ENCODE measurements around the gene OPN1LW. TPM values are rescaled to one million over a fixed set of nuclear protein-coding genes. Genes with fewer than 3 reads are reported as not detected.
"Not testable (repeated sequence)": the region's sequence is repeated elsewhere in the genome, so short reads cannot be mapped to it uniquely, and the experiment has no call there.

OPN1LW gene
- not detected for polyA plus RNA-seq (2013, experiment 1 of 4)
- not detected for polyA plus RNA-seq (2013, experiment 2 of 4)
- polyA plus RNA-seq (2013, experiment 3 of 4): not detected
- not detected for polyA plus RNA-seq (2013, experiment 4 of 4)

DNA sequence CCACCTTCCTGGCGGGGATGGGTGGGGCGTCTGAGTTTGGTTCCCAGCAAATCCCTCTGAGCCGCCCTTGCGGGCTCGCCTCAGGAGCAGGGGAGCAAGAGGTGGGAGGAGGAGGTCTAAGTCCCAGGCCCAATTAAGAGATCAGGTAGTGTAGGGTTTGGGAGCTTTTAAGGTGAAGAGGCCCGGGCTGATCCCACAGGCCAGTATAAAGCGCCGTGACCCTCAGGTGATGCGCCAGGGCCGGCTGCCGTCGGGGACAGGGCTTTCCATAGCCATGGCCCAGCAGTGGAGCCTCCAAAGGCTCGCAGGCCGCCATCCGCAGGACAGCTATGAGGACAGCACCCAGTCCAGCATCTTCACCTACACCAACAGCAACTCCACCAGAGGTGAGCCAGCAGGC, at the start of gene OPN1LW:
Gene OPN1LW, plus strand, starts transcription at position 234 of the 400 bp plus-strand sequence. Its CDS starts 41 bp downstream, at position 275.
- WGBS, 2 experiments: 92 to 98% methylated on average over 8 of the region's 15 CpGs
- not testable (repeated sequence) for H3K36me3 ChIP-seq (ENCODE audit: control insufficient read depth, insufficient read depth, low read length); H3K9me3 ChIP-seq (ENCODE audit: control insufficient read depth, low read length); H3K4me3 ChIP-seq (ENCODE audit: insufficient read depth, low read depth, low read length); H3K27me3 ChIP-seq (ENCODE audit: control insufficient read depth, insufficient read depth, low read length, poor library complexity, severe bottlenecking); H3K4me1 ChIP-seq (ENCODE audit: control insufficient read depth, insufficient read depth, low read length); H3K27ac ChIP-seq (ENCODE audit: insufficient read depth, low read depth, low read length, poor library complexity, severe bottlenecking)

DNA sequence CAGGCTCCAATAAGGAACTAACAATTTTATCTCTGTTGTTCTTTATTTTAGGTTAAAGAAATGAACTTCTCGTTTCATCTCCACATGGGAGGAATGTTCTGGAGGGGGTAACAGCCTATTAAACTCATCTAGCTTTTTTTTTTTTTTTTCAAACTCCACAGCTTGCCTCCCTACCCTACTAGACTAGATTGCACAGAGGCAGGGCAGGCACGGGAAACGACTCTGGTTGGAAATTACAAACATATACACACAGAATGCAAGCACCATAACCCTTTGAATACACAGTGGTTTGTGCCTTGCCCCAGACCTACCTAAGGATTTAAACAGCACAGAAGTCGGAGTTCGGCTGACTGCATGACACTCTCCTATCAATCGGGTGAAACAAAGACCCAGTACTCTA, 49.2 kb upstream of the OPN1LW start:
- Histone ChIP-seq H3K4me1 (ENCODE audit: control insufficient read depth, insufficient read depth, low read length) (peaks cover 21% of the 10 kb centered on the region), H3K4me3 (ENCODE audit: insufficient read depth, low read depth, low read length) (no peak overlapping the region), H3K27me3 (ENCODE audit: control insufficient read depth, insufficient read depth, low read length, poor library complexity, severe bottlenecking) (no peaks in the 10 kb centered on the region), H3K36me3 (ENCODE audit: control insufficient read depth, insufficient read depth, low read length) (no peaks in the 10 kb centered on the region), H3K9me3 (ENCODE audit: control insufficient read depth, low read length) (no peaks in the 10 kb centered on the region), H3K27ac (ENCODE audit: insufficient read depth, low read depth, low read length, poor library complexity, severe bottlenecking) (no peak overlapping the region)
- 64% methylated on average over 5 of the region's 6 CpGs for WGBS, 2 experiments

GRCh38 chrX:154096140-154097002, 47.7 kb upstream of the OPN1LW start:
- Histone ChIP-seq H3K4me1 (ENCODE audit: control insufficient read depth, insufficient read depth, low read length) (peaks cover 21% of the 10 kb centered on the region), H3K27ac (ENCODE audit: insufficient read depth, low read depth, low read length, poor library complexity, severe bottlenecking) (no peak overlapping the region), H3K27me3 (ENCODE audit: control insufficient read depth, insufficient read depth, low read length, poor library complexity, severe bottlenecking) (no peaks in the 10 kb centered on the region), H3K9me3 (ENCODE audit: control insufficient read depth, low read length) (no peaks in the 10 kb centered on the region), H3K36me3 (ENCODE audit: control insufficient read depth, insufficient read depth, low read length) (no peaks in the 10 kb centered on the region), H3K4me3 (ENCODE audit: insufficient read depth, low read depth, low read length) (peak overlapping the region; percentile 65)
- WGBS, 2 experiments: 28 to 32% methylated on average over 26 to 31 of the region's 31 CpGs

GRCh38 chrX:154097003-154097588, 46.9 kb upstream of the OPN1LW start:
- no peaks in the 10 kb centered on the region for H3K36me3 ChIP-seq (ENCODE audit: control insufficient read depth, insufficient read depth, low read length)
- peak overlapping the region; percentile 65 for H3K4me3 ChIP-seq (ENCODE audit: insufficient read depth, low read depth, low read length)
- peak overlapping the region; percentile 83 for H3K27ac ChIP-seq (ENCODE audit: insufficient read depth, low read depth, low read length, poor library complexity, severe bottlenecking)
- H3K4me1 ChIP-seq (ENCODE audit: control insufficient read depth, insufficient read depth, low read length): peaks cover 21% of the 10 kb centered on the region
- H3K27me3 ChIP-seq (ENCODE audit: control insufficient read depth, insufficient read depth, low read length, poor library complexity, severe bottlenecking): no peaks in the 10 kb centered on the region
- 0 to 1% methylated on average over 71 to 77 of the region's 80 CpGs for WGBS, 2 experiments
- no peaks in the 10 kb centered on the region for H3K9me3 ChIP-seq (ENCODE audit: control insufficient read depth, low read length)

GRCh38 chrX:154097589-154098541, 46.2 kb upstream of the OPN1LW start, which contains the start of gene MECP2:
TSS of gene MECP2 (minus strand) at chrX:154097717.
- H3K27ac ChIP-seq (ENCODE audit: insufficient read depth, low read depth, low read length, poor library complexity, severe bottlenecking): peak within 1 kb of the TSS; percentile 83
- no peaks in the 10 kb centered on the region for H3K36me3 ChIP-seq (ENCODE audit: control insufficient read depth, insufficient read depth, low read length)
- no peaks in the 10 kb centered on the region for H3K27me3 ChIP-seq (ENCODE audit: control insufficient read depth, insufficient read depth, low read length, poor library complexity, severe bottlenecking)
- H3K4me1 ChIP-seq (ENCODE audit: control insufficient read depth, insufficient read depth, low read length): peaks cover 15% of the 10 kb centered on the region
- 9 to 10% methylated on average over 75 of the region's 75 CpGs for WGBS, 2 experiments
- peak within 1 kb of the TSS; percentile 65 for H3K4me3 ChIP-seq (ENCODE audit: insufficient read depth, low read depth, low read length)
- no peaks in the 10 kb centered on the region for H3K9me3 ChIP-seq (ENCODE audit: control insufficient read depth, low read length)

DNA sequence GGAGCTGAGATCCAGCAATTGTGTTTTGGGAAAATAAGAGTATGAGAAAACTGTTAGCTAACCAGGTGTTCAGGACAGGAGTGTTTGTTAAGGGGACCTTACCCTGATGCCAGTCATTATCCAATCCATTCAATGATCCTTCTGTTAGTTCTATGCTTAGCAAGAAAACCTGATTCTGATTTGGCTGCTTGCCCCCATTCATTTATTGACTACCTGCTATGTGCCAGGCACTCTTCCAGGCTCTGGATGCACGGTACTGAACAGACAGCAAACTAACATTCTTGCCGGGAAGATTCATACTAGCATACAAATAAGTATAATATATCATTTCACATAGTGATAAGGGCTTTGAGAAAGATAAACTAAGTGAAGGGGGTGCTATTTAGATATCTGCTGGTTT, 45.5 kb upstream of the OPN1LW start:
- Histone ChIP-seq H3K36me3 (ENCODE audit: control insufficient read depth, insufficient read depth, low read length) (no peaks in the 10 kb centered on the region), H3K27me3 (ENCODE audit: control insufficient read depth, insufficient read depth, low read length, poor library complexity, severe bottlenecking) (no peaks in the 10 kb centered on the region), H3K4me1 (ENCODE audit: control insufficient read depth, insufficient read depth, low read length) (peaks cover 15% of the 10 kb centered on the region), H3K9me3 (ENCODE audit: control insufficient read depth, low read length) (no peaks in the 10 kb centered on the region), H3K27ac (ENCODE audit: insufficient read depth, low read depth, low read length, poor library complexity, severe bottlenecking) (no peak overlapping the region), H3K4me3 (ENCODE audit: insufficient read depth, low read depth, low read length) (no peak overlapping the region)
- 67% methylated on average over 1 of the region's 2 CpGs; no CpG with 5 or more reads in 1 of the 2 experiments for WGBS, 2 experiments

DNA sequence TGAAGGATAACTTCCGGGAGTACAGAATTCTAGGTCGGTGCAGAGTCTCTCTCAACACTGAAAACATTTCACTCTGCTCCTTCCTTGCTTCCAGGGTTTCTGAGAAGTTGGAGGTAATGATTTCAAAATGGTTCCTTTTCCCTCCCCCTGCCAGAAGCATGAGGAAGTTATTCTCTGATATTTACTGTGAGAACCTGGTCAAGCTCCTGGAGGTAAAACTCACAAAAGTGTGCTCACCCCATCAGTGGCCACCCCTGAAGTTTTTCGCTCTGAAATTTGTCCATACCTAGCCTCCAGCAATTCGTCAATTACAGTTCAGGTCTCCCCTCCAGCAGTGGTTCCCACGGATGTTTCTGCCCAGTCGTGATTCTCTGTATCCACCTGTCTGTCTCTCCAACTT, 30.3 kb upstream of the OPN1LW start:
- Histone ChIP-seq H3K36me3 (ENCODE audit: control insufficient read depth, insufficient read depth, low read length) (no peaks in the 10 kb centered on the region), H3K27ac (ENCODE audit: insufficient read depth, low read depth, low read length, poor library complexity, severe bottlenecking) (no peak overlapping the region), H3K9me3 (ENCODE audit: control insufficient read depth, low read length) (no peaks in the 10 kb centered on the region), H3K27me3 (ENCODE audit: control insufficient read depth, insufficient read depth, low read length, poor library complexity, severe bottlenecking) (no peaks in the 10 kb centered on the region), H3K4me3 (ENCODE audit: insufficient read depth, low read depth, low read length) (no peak overlapping the region), H3K4me1 (ENCODE audit: control insufficient read depth, insufficient read depth, low read length) (peaks cover 5% of the 10 kb centered on the region)
- 69 to 73% methylated on average over 5 to 6 of the region's 6 CpGs for WGBS, 2 experiments

GRCh38 chrX:154114652-154115051, 29.4 kb upstream of the OPN1LW start:
- no peaks in the 10 kb centered on the region for H3K27me3 ChIP-seq (ENCODE audit: control insufficient read depth, insufficient read depth, low read length, poor library complexity, severe bottlenecking)
- H3K9me3 ChIP-seq (ENCODE audit: control insufficient read depth, low read length): no peaks in the 10 kb centered on the region
- H3K4me3 ChIP-seq (ENCODE audit: insufficient read depth, low read depth, low read length): no peak overlapping the region
- WGBS, 2 experiments: 93 to 95% methylated on average over 5 of the region's 5 CpGs
- H3K27ac ChIP-seq (ENCODE audit: insufficient read depth, low read depth, low read length, poor library complexity, severe bottlenecking): no peak overlapping the region
- peaks cover 5% of the 10 kb centered on the region for H3K4me1 ChIP-seq (ENCODE audit: control insufficient read depth, insufficient read depth, low read length)
- no peaks in the 10 kb centered on the region for H3K36me3 ChIP-seq (ENCODE audit: control insufficient read depth, insufficient read depth, low read length)

DNA sequence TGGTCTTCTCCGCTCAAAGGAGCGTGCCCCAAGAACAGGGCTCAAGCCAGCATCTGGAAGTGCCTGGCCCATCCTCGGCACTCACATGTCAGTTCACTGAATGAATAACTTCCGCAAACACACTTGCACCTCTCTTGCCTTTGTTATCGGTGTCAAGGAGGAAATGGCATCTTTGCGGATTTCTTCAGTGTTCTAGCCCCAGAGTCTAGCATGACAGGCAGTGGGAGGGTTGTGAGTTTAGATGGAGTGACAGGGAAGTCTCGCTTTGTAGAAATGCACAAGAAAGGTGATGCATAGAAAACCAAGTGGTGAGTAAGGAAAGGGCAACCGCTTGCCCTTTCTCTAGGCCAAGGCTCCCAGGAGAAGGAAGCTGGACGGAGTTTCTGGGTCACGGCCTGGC, 29.0 kb upstream of the OPN1LW start:
- no peak overlapping the region for H3K4me3 ChIP-seq (ENCODE audit: insufficient read depth, low read depth, low read length)
- H3K9me3 ChIP-seq (ENCODE audit: control insufficient read depth, low read length): no peaks in the 10 kb centered on the region
- 94 to 95% methylated on average over 10 of the region's 10 CpGs for WGBS, 2 experiments
- no peaks in the 10 kb centered on the region for H3K27me3 ChIP-seq (ENCODE audit: control insufficient read depth, insufficient read depth, low read length, poor library complexity, severe bottlenecking)
- H3K4me1 ChIP-seq (ENCODE audit: control insufficient read depth, insufficient read depth, low read length): peaks cover 5% of the 10 kb centered on the region
- H3K27ac ChIP-seq (ENCODE audit: insufficient read depth, low read depth, low read length, poor library complexity, severe bottlenecking): no peak overlapping the region
- H3K36me3 ChIP-seq (ENCODE audit: control insufficient read depth, insufficient read depth, low read length): no peaks in the 10 kb centered on the region

Measured in ectodermal cell (in vitro differentiated cells).